ENCODE measurements around the gene THAP10. TPM values are rescaled to one million over a fixed set of nuclear protein-coding genes. Genes with fewer than 3 reads are reported as not detected.

THAP10 gene
- total and polyA plus RNA-seq, 12 donors: 0.97 to 5.6 (median 3.7) TPM

DNA sequence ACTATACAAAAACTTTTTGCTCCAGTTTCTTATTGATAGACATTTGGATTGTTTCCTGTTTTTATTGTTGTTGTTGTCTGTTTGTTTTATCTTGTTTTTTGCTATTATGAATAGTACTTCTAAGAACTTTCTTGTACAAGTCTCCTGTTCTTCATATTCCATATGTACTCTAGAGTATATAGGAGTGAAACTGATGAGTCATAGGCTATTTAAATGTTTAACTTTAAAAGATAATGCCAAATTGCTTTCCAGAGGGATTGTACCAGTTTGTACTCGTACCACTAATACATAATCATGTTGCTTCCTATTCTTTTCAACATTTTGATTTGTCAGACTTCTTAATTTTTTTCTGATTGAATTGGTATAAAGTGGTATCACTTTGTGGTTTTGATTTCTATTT lies 20.0 kb upstream of the THAP10 start:
- WGBS, 4 donors: 93 to 96% (median 93%) methylated on average over 1 of the region's 1 CpG

DNA sequence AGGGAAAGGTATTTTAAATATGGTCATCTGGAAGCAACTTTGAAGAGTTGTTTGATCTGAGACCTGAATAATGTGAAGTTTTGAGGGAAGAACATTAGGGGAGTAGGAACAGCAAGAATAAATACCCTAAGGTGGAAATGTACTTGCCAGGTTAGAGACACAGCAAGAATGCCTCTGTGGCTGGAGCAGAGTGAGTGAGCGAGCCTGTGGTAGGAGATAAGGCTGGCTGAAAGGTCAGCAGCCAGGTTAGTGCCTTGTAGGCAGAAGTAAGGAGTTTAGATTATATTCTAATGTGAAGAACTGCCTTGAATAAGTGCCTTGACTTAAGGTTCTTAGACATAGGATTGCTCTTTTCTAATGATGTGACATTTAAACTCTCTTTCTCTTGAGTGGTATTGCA lies 18.7 kb upstream of the THAP10 start:
- no peaks in the 10 kb centered on the region for H3K36me3 ChIP-seq (replicated peaks in 1 of 2)
- 86 to 100% (median 88%) methylated on average over 1 of the region's 1 CpG for WGBS, 4 donors

More for the DNA sequence above, 20.0 kb upstream of the THAP10 start:
- Histone ChIP-seq H3K9me3 (replicated peaks in 1 of 3) (peaks cover 0 to 6% (median 0%) of the 10 kb centered on the region in 3 donors), H3K27ac (no peak overlapping the region), H3K27me3 (no peaks in the 10 kb centered on the region), H3K36me3 (replicated peaks in 1 of 2) (no peaks in the 10 kb centered on the region), H3K4me1 (replicated peaks in 1 of 2) (no peaks in the 10 kb centered on the region), H3K4me3 (no peak overlapping the region)
- intact Hi-C loops (cut with DNase I): no loop called here
- no peak for DNase-seq
- TF ChIP-seq, protein P1, sequence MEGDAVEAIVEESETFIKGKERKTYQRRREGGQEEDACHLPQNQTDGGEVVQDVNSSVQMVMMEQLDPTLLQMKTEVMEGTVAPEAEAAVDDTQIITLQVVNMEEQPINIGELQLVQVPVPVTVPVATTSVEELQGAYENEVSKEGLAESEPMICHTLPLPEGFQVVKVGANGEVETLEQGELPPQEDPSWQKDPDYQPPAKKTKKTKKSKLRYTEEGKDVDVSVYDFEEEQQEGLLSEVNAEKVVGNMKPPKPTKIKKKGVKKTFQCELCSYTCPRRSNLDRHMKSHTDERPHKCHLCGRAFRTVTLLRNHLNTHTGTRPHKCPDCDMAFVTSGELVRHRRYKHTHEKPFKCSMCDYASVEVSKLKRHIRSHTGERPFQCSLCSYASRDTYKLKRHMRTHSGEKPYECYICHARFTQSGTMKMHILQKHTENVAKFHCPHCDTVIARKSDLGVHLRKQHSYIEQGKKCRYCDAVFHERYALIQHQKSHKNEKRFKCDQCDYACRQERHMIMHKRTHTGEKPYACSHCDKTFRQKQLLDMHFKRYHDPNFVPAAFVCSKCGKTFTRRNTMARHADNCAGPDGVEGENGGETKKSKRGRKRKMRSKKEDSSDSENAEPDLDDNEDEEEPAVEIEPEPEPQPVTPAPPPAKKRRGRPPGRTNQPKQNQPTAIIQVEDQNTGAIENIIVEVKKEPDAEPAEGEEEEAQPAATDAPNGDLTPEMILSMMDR (IDR thresholded peaks at IDR 0.05): no peak
- TF ChIP-seq POLR2A (IDR thresholded peaks at IDR 0.05): no peak

DNA sequence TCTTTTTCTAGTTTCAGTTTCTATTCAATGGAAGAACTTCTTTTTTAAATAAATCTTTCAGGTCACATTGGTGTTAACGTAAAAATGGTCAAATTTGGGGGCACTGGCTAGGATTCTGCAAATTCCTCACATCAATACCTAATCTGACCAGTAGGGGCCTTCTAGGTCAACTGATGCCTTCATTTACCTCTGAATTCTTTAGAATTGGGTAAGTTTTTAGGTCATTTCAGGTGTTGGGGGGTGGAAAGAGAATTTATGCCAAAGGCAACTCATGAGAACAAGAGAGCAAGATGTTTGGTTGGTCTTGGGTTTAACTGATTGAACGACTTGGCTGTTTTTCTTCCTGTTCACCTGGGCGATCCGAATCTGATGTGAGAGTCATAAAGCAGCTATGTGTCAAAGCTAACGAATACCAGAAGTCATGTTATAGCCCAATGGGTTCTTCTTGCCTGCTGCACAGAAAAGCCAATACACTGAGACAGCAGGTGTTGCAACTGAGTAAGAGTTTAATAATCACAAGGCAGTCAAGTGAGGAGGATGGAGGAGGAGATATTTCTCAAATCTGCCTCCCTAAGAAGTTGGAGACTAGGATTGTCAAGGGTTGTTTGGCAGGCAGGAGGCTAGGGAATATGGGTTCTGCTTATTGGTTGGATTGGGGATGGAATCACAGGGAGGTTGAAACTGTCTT lies 15.7 kb upstream of the THAP10 start:
- no peaks in the 10 kb centered on the region for H3K36me3 ChIP-seq (replicated peaks in 1 of 2)
- H3K27ac ChIP-seq: no peak overlapping the region
- 89 to 98% (median 95%) methylated on average over 5 of the region's 5 CpGs for WGBS, 4 donors
- no peak overlapping the region for H3K4me3 ChIP-seq
- intact Hi-C loops (cut with DNase I): no loop called here
- H3K27me3 ChIP-seq: no peaks in the 10 kb centered on the region
- no peak for TF ChIP-seq POLR2A (IDR thresholded peaks at IDR 0.05)
- TF ChIP-seq, protein P1 (IDR thresholded peaks at IDR 0.05): no peak
- DNase-seq: no peak
- H3K9me3 ChIP-seq (replicated peaks in 1 of 3): peaks cover 0 to 6% (median 0%) of the 10 kb centered on the region in 3 donors
- no peaks in the 10 kb centered on the region for H3K4me1 ChIP-seq (replicated peaks in 1 of 2)

More for the DNA sequence above, 18.7 kb upstream of the THAP10 start:
- Histone ChIP-seq H3K27ac (no peak overlapping the region), H3K9me3 (replicated peaks in 1 of 3) (peaks cover 0 to 6% (median 0%) of the 10 kb centered on the region in 3 donors), H3K4me1 (replicated peaks in 1 of 2) (no peaks in the 10 kb centered on the region), H3K4me3 (no peak overlapping the region), H3K27me3 (no peaks in the 10 kb centered on the region)
- DNase-seq: no peak
- TF ChIP-seq, protein P1 (IDR thresholded peaks at IDR 0.05): no peak
- no peak for TF ChIP-seq POLR2A (IDR thresholded peaks at IDR 0.05)
- intact Hi-C loops (cut with DNase I): no loop called here

DNA sequence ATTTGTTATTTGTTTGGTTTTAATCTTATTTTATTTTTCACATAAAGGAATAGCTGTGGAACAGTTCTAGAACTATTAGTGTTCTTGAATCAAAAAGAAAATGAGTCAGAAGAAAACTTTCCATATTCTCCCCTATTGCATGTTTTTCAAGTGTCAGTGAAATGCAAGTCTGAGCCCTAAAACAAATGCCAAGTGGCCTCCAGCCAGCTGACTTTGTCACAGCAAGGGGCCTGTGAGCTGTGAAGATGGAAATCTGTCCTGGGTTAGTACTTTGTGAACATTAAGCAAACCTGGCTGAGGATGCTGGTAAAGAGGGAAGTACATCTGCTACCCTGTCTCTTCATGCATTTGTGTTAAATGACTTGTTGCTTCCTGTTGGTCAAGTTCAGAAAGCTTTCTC lies 14.6 kb upstream of the THAP10 start:
- TF ChIP-seq POLR2A (IDR thresholded peaks at IDR 0.05): no peak
- TF ChIP-seq, protein P1 (IDR thresholded peaks at IDR 0.05): no peak
- H3K9me3 ChIP-seq (replicated peaks in 1 of 3): peaks cover 0 to 6% (median 0%) of the 10 kb centered on the region in 3 donors
- no peaks in the 10 kb centered on the region for H3K27me3 ChIP-seq
- no peaks in the 10 kb centered on the region for H3K4me1 ChIP-seq (replicated peaks in 1 of 2)
- DNase-seq: no peak
- H3K27ac ChIP-seq: no peak overlapping the region
- intact Hi-C loops (cut with DNase I): no loop called here
- no peak overlapping the region for H3K4me3 ChIP-seq
- no peaks in the 10 kb centered on the region for H3K36me3 ChIP-seq (replicated peaks in 1 of 2)

Measured in adrenal gland (tissue), 12 donors.